ENCODE data around the gene SLC25A23.

DNA sequence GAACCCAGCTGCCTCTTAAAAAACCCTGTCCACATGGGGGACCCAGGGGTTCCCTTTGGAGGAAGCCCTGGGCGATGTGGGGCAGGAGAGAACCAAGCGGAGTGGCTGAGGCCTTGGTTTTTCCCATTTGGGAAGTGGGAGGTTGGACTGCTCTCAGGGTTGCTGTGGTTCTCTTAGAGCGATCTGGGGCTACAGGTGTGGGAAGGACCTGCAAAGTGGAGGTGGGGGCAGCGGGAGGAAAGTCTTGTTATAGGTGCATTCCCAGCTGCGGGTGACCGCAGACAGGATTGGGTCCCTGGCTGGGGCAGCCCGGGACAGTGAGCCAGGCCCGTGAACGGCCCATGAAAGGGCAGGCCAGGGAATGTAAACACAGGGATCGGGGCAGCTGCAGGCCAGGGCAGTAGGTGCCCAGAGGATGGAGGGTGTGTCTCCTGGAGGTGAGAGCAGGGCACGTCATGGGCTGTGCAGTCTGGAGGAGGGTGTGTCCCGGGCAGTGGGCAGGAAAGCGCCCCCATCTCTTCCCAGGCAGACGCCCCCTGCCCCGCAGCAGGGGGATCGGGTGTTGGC, 814 bp downstream of the SLC25A23 start:
- no peak for TF ChIP-seq SP1 (IDR thresholded peaks at IDR 0.05; ENCODE audit: low read depth, low read length)
- TF ChIP-seq, protein P1, sequence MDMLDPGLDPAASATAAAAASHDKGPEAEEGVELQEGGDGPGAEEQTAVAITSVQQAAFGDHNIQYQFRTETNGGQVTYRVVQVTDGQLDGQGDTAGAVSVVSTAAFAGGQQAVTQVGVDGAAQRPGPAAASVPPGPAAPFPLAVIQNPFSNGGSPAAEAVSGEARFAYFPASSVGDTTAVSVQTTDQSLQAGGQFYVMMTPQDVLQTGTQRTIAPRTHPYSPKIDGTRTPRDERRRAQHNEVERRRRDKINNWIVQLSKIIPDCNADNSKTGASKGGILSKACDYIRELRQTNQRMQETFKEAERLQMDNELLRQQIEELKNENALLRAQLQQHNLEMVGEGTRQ (IDR thresholded peaks at IDR 0.05; ENCODE audit: borderline replicate concordance, low read depth, low read length) = no peak
